OCI-LY3 (cell line): ENCODE measurements around the gene SH3TC2.

Source experiments
- H2AFZ ChIP-seq: fragments of 200-600, 300-600 bp; shearing (Covaris generic); 2 replicates; pipeline ENCODE4 v1.6.0; 2014; ENCODE audit warnings: antibody characterized with exemption, low read depth, low read length
- H3K27ac ChIP-seq: fragments of 200-600, 300-600 bp; sonication (generic); 2 replicates; pipeline ENCODE4 v1.5.1; 2014; ENCODE audit warnings: mild to moderate bottlenecking, low read length, moderate library complexity, mixed read lengths
- H3K27me3 ChIP-seq: fragments of 200-600, 300-600 bp; sonication (generic); 2 replicates; pipeline ENCODE4 v1.6.1; 2014; ENCODE audit warnings: low read depth, low read length, mixed read lengths
- H3K36me3 ChIP-seq: fragments of 200-600, 300-600 bp; sonication (generic); replicated peaks from 2 replicates; pipeline ENCODE3; 2014; ENCODE audit warnings: low read depth, low read length, mixed read lengths
- H3K4me1 ChIP-seq: fragments of 300-600, 200-600 bp; sonication (generic); 2 replicates; pipeline ENCODE4 v1.6.1; 2014; ENCODE audit warnings: low read length, mixed read lengths
- H3K4me2 ChIP-seq: fragments of 200-600, 300-600 bp; sonication (generic); 2 replicates; pipeline ENCODE4 v1.6.1; 2014; ENCODE audit warnings: low read length, mixed read lengths
- H3K4me3 ChIP-seq: fragments of 300-600, 200-600 bp; sonication (generic); 2 replicates; pipeline ENCODE4 v1.5.1; 2014; ENCODE audit warnings: antibody characterized with exemption, mild to moderate bottlenecking, low read length, moderate library complexity
- H3K79me2 ChIP-seq: fragments of 300-600, 200-600 bp; shearing (Covaris generic); 2 replicates; pipeline ENCODE4 v1.6.1; 2014; ENCODE audit warnings: mild to moderate bottlenecking, low read length, mixed read lengths
- H3K9ac ChIP-seq: fragments of 300-600, 200-600 bp; shearing (Covaris generic); 2 replicates; pipeline ENCODE4 v1.6.0; 2014; ENCODE audit warnings: mild to moderate bottlenecking, low read length, moderate library complexity
- H3K9me3 ChIP-seq: fragments of 200-600, 300-600 bp; shearing (Covaris generic); 2 replicates; pipeline ENCODE4 v1.6.1; 2014; ENCODE audit warnings: low read length, mixed read lengths; ENCODE audit not compliant: insufficient read depth
- H4K20me1 ChIP-seq: fragments of 200-600, 300-600 bp; sonication (generic); 2 replicates; pipeline ENCODE4 v1.6.1; 2016; ENCODE audit warnings: low read length, mixed read lengths; ENCODE audit not compliant: insufficient read depth
- CTCF ChIP-seq: fragments of 200-600, 300-600 bp; sonication (generic); IDR thresholded peaks from 2 replicates; pipeline ENCODE4 v1.5.1; 2014; ENCODE audit warnings: antibody characterized with exemption, low read length, low read depth
- EZH2phosphoT487 ChIP-seq: fragments of 200-600 bp; shearing (Covaris generic); IDR thresholded peaks from 2 replicates; pipeline ENCODE4 v1.6.1; 2018; ENCODE audit warnings: antibody characterized with exemption, mixed run types, low read depth

SH3TC2 gene

GRCh38 chr5:148965511-148966265 is 97.2 kb downstream of the SH3TC2 start:
- Histone ChIP-seq H3K9ac (no peak overlapping the region), H4K20me1 (no peaks in the 10 kb centered on the region), H3K4me3 (no peak overlapping the region), H3K79me2 (no peaks in the 10 kb centered on the region), H3K27ac (no peak overlapping the region), H2AFZ (no peak overlapping the region), H3K27me3 (0 out of 2 replicates have a peak, but pooled peaks cover 3% of the 10 kb centered on the region), H3K36me3 (no peaks in the 10 kb centered on the region), H3K4me1 (no peaks in the 10 kb centered on the region), H3K9me3 (no peaks in the 10 kb centered on the region), H3K4me2 (no peak overlapping the region)
- no peak for TF ChIP-seq CTCF
- TF ChIP-seq EZH2phosphoT487, result no peak

- H3K4me2 ChIP-seq, result no peak overlapping the region
- H4K20me1 ChIP-seq, result no peaks in the 10 kb centered on the region
- H2AFZ ChIP-seq, result no peak overlapping the region
- 0 out of 2 replicates have a peak, but pooled peaks cover 6% of the 10 kb centered on the region for H3K27me3 ChIP-seq
- TF ChIP-seq EZH2phosphoT487 (no peak), CTCF (no peak)
- no peaks in the 10 kb centered on the region for H3K36me3 ChIP-seq
- H3K4me3 ChIP-seq, result no peak overlapping the region
- no peaks in the 10 kb centered on the region for H3K79me2 ChIP-seq
- no peaks in the 10 kb centered on the region for H3K4me1 ChIP-seq
- no peak overlapping the region for H3K27ac ChIP-seq
- no peak overlapping the region for H3K9ac ChIP-seq
- no peaks in the 10 kb centered on the region for H3K9me3 ChIP-seq
Observed at GRCh38 chr5:148963664-148964063, 99.2 kb downstream of the SH3TC2 start.

- H2AFZ ChIP-seq, result no peak overlapping the region
- no peaks in the 10 kb centered on the region for H3K79me2 ChIP-seq
- H3K27me3 ChIP-seq, result 0 out of 2 replicates have a peak, but pooled peaks cover 6% of the 10 kb centered on the region
- H3K4me2 ChIP-seq, result no peak overlapping the region
- no peaks in the 10 kb centered on the region for H3K36me3 ChIP-seq
- H3K27ac ChIP-seq, result no peak overlapping the region
- no peak overlapping the region for H3K4me3 ChIP-seq
- H3K9ac ChIP-seq, result no peak overlapping the region
- no peaks in the 10 kb centered on the region for H3K9me3 ChIP-seq
- H4K20me1 ChIP-seq, result no peaks in the 10 kb centered on the region
- H3K4me1 ChIP-seq, result no peaks in the 10 kb centered on the region
- TF ChIP-seq EZH2phosphoT487 (no peak), CTCF (no peak)
Observed at GRCh38 chr5:148962761-148963324, 100.0 kb downstream of the SH3TC2 start.

- Histone ChIP-seq H3K4me1 (no peaks in the 10 kb centered on the region), H3K79me2 (no peaks in the 10 kb centered on the region)
Observed at GRCh38 chr5:148962200-148962550, 100.7 kb downstream of the SH3TC2 start.

More at GRCh38 chr5:148962200-148962550, 100.7 kb downstream of the SH3TC2 start:
- Histone ChIP-seq H3K36me3 (no peaks in the 10 kb centered on the region), H3K4me2 (no peak overlapping the region), H3K9ac (no peak overlapping the region), H3K9me3 (no peaks in the 10 kb centered on the region), H3K27ac (no peak overlapping the region), H3K27me3 (0 out of 2 replicates have a peak, but pooled peaks cover 6% of the 10 kb centered on the region), H3K4me3 (no peak overlapping the region), H4K20me1 (no peaks in the 10 kb centered on the region; the same call in 1 of the 2 replicates), H2AFZ (no peak overlapping the region)
- TF ChIP-seq CTCF (no peak), EZH2phosphoT487 (no peak)
